Mesendoderm (in vitro differentiated cells): Measurements from ENCODE around the gene NR4A1.

ENCODE experiments used
- DNase-seq: peaks from one replicate; pipeline ENCODE4 v3.0.0; 2013
- H2AK5ac ChIP-seq: 2 replicates; pipeline ENCODE4 v1.6.1; 2013; ENCODE audit warnings: low read length, inconsistent platforms
- H2BK120ac ChIP-seq: 2 replicates; pipeline ENCODE4 v1.6.1; 2013; ENCODE audit warnings: low read depth, mild to moderate bottlenecking, low read length, moderate library complexity, mixed read lengths
- H2BK15ac ChIP-seq: replicated peaks from 2 replicates; pipeline ENCODE4 v1.6.1; 2013; ENCODE audit warnings: low read depth, mild to moderate bottlenecking, moderate library complexity
- H2BK5ac ChIP-seq: 2 replicates; pipeline ENCODE4 v1.6.1; 2013; ENCODE audit warnings: low read length, inconsistent platforms
- H3K18ac ChIP-seq: 2 replicates; pipeline ENCODE4 v1.6.1; 2013; ENCODE audit warnings: mild to moderate bottlenecking, low read length, mixed read lengths
- H3K23ac ChIP-seq: one replicate; pipeline ENCODE4 v1.6.1; 2013; ENCODE audit warnings: low read length
- H3K27ac ChIP-seq: 2 replicates; pipeline ENCODE4 v1.5.1; 2013; ENCODE audit warnings: low read depth, mild to moderate bottlenecking, inconsistent platforms, low read length, moderate library complexity
- H3K27me3 ChIP-seq: 2 replicates; pipeline ENCODE4 v1.6.1; 2013; ENCODE audit warnings: low read length, control low read depth, mild to moderate bottlenecking, inconsistent platforms; ENCODE audit not compliant: insufficient read depth, poor library complexity
- H3K36me3 ChIP-seq: 2 replicates; pipeline ENCODE4 v1.6.1; 2013; ENCODE audit warnings: low read length, inconsistent platforms; ENCODE audit not compliant: control insufficient read depth, insufficient read depth
- H3K4ac ChIP-seq: one replicate; pipeline ENCODE4 v1.6.1; 2013; ENCODE audit warnings: low read depth, mild to moderate bottlenecking, low read length, moderate library complexity
- H3K4me1 ChIP-seq: 2 replicates; pipeline ENCODE4 v1.6.1; 2013; ENCODE audit warnings: low read depth, low read length, inconsistent platforms; ENCODE audit not compliant: control insufficient read depth
- H3K4me2 ChIP-seq: 2 replicates; pipeline ENCODE4 v1.6.1; 2013; ENCODE audit warnings: low read length
- H3K4me3 ChIP-seq: 2 replicates; pipeline ENCODE4 v1.5.1; 2013; ENCODE audit warnings: mild to moderate bottlenecking, low read length
- H3K56ac ChIP-seq: one replicate; pipeline ENCODE4 v1.6.1; 2013; ENCODE audit warnings: low read length
- H3K79me1 ChIP-seq: 2 replicates; pipeline ENCODE4 v1.6.1; 2013; ENCODE audit warnings: low read length, inconsistent platforms
- H3K79me2 ChIP-seq: 2 replicates; pipeline ENCODE4 v1.6.1; 2013; ENCODE audit warnings: mild to moderate bottlenecking, low read length; ENCODE audit not compliant: control insufficient read depth, insufficient read depth
- H3K9ac ChIP-seq: 2 replicates; pipeline ENCODE4 v1.6.1; 2013; ENCODE audit warnings: low read length, inconsistent platforms
- H4K5ac ChIP-seq: one replicate; pipeline ENCODE4 v1.6.1; 2013; ENCODE audit warnings: low read length
- H4K8ac ChIP-seq: one replicate; pipeline ENCODE4 v1.6.1; 2013; ENCODE audit warnings: low read depth, mild to moderate bottlenecking, control low read depth, low read length, moderate library complexity
- WGBS: extraction: QIAGEN DNeasy Blood & Tissue Kit; methylation state at CpG from one replicate; pipeline ENCODE4 v1.1.7; 2013; ENCODE audit warnings: low lambda C conversion rate, missing lambda C conversion rate; ENCODE audit not compliant: insufficient coverage; ENCODE audit errors: extremely low coverage; 5-methylcytosine and 5-hydroxymethylcytosine counted together

The NR4A1 gene

GRCh38 chr12:52029685-52030084 lies 21.6 kb upstream of the NR4A1 start:
- Histone ChIP-seq H3K36me3 (no peaks in the 10 kb centered on the region), H3K18ac (no peak overlapping the region), H4K8ac (no peak overlapping the region), H3K4me3 (no peak overlapping the region), H3K4me2 (no peak overlapping the region), H3K79me2 (no peaks in the 10 kb centered on the region), H2BK5ac (no peak overlapping the region), H3K4me1 (peaks cover 5% of the 10 kb centered on the region), H3K9ac (no peak overlapping the region), H3K27ac (no peak overlapping the region), H3K56ac (no peak overlapping the region), H3K4ac (no peak overlapping the region), H3K27me3 (no peaks in the 10 kb centered on the region), H2AK5ac (no peak overlapping the region), H2BK15ac (no peak overlapping the region), H2BK120ac (no peak overlapping the region), H4K5ac (no peak overlapping the region), H3K79me1 (no peaks in the 10 kb centered on the region), H3K23ac (no peak overlapping the region)
- DNase-seq, result peak; percentile 97
- no CpG with 5 or more reads among the region's 4 CpGs for WGBS

DNA sequence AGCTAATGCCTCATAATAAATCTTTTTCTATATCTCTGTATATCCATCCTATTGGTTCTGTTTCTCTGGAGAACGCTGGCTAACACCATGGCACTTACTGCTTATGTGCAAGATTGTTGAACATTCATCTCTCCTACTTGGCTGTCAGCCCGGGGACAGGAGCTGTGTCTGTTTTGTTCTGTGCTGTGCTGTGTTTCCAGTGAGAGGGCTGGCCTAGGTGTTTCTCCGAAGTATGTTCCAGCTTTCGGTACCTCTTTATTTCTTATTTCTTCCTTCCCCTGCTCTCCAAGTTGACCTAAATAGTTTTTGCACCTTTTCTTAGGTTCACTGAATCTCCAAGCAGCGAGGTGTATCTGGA lies 18.8 kb upstream of the NR4A1 start:
- Histone ChIP-seq H3K56ac (no peak overlapping the region), H3K79me1 (no peaks in the 10 kb centered on the region), H3K36me3 (no peaks in the 10 kb centered on the region), H4K5ac (no peak overlapping the region), H3K27ac (no peak overlapping the region), H3K79me2 (no peaks in the 10 kb centered on the region), H3K4me3 (no peak overlapping the region), H2BK15ac (no peak overlapping the region), H3K27me3 (no peaks in the 10 kb centered on the region), H3K9ac (peak overlapping the region; percentile 19), H2BK5ac (no peak overlapping the region), H3K4me1 (peaks cover 3% of the 10 kb centered on the region), H4K8ac (no peak overlapping the region), H2BK120ac (no peak overlapping the region), H3K18ac (no peak overlapping the region), H3K23ac (no peak overlapping the region), H3K4me2 (peak overlapping the region; percentile 40), H3K4ac (no peak overlapping the region), H2AK5ac (no peak overlapping the region)
- no peak for DNase-seq
- no CpG with 5 or more reads among the region's 5 CpGs for WGBS

- peak; percentile 99 for DNase-seq
- Histone ChIP-seq H3K23ac (no peak overlapping the region), H3K18ac (peak overlapping the region; percentile 77), H4K8ac (peak overlapping the region; percentile 68), H3K56ac (peak overlapping the region; percentile 80), H3K36me3 (no peaks in the 10 kb centered on the region), H2BK15ac (no peak overlapping the region), H3K79me2 (no peaks in the 10 kb centered on the region), H3K79me1 (no peaks in the 10 kb centered on the region), H4K5ac (no peak overlapping the region), H2BK5ac (no peak overlapping the region), H3K4me1 (peaks cover 3% of the 10 kb centered on the region), H2BK120ac (no peak overlapping the region), H3K27ac (no peak overlapping the region), H2AK5ac (no peak overlapping the region), H3K27me3 (no peaks in the 10 kb centered on the region), H3K4me3 (no peak overlapping the region), H3K9ac (peak overlapping the region; percentile 73), H3K4ac (peak overlapping the region; percentile 88), H3K4me2 (peak overlapping the region; percentile 64)
- WGBS, result no CpG with 5 or more reads among the region's 48 CpGs
Observed at GRCh38 chr12:52032804-52033445, 18.3 kb upstream of the NR4A1 start.

- Histone ChIP-seq H4K5ac (no peak overlapping the region), H3K9ac (peak overlapping the region; percentile 73), H3K23ac (no peak overlapping the region), H3K4me1 (peaks cover 3% of the 10 kb centered on the region), H3K79me1 (no peaks in the 10 kb centered on the region), H2BK15ac (no peak overlapping the region), H3K4me3 (no peak overlapping the region), H3K56ac (peak overlapping the region; percentile 80), H3K27me3 (no peaks in the 10 kb centered on the region), H3K36me3 (no peaks in the 10 kb centered on the region), H4K8ac (peak overlapping the region; percentile 68), H3K4me2 (peak overlapping the region; percentile 64), H3K79me2 (no peaks in the 10 kb centered on the region), H3K18ac (peak overlapping the region; percentile 77), H2AK5ac (peak overlapping the region; percentile 82), H3K27ac (no peak overlapping the region), H2BK120ac (no peak overlapping the region), H2BK5ac (no peak overlapping the region), H3K4ac (peak overlapping the region; percentile 88)
- WGBS, result no CpG with 5 or more reads among the region's 13 CpGs
- DNase-seq, result no peak
Observed at GRCh38 chr12:52033446-52034140, 17.6 kb upstream of the NR4A1 start.

DNA sequence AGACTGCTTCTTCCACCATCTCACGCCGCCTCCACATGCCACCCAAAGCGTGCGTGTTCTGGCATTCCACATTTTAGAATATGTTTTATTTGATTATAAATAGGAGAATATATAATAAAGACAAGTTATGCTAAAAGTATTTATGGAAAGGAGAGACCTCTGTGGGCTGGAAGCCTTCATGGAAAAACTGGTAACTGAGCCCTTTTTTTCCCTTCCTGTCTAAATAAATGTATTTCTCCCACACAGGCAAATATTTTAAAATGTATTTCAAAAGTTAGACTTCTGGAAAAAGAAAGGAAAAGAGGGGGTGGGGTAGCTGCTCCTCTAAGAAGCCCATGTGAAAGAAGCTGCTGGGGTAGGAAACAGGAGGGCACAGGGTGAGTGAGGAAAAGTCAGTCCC lies 16.1 kb upstream of the NR4A1 start:
- Histone ChIP-seq H4K5ac (no peak overlapping the region), H3K4me3 (no peak overlapping the region), H3K18ac (no peak overlapping the region), H3K9ac (no peak overlapping the region), H3K4me2 (no peak overlapping the region), H4K8ac (no peak overlapping the region), H3K27me3 (no peaks in the 10 kb centered on the region), H3K4me1 (peaks cover 3% of the 10 kb centered on the region), H3K23ac (no peak overlapping the region), H3K79me2 (no peaks in the 10 kb centered on the region), H3K27ac (no peak overlapping the region), H3K79me1 (peaks cover 5% of the 10 kb centered on the region), H3K56ac (no peak overlapping the region), H2AK5ac (peak overlapping the region; percentile 69), H2BK5ac (no peak overlapping the region), H2BK120ac (no peak overlapping the region), H2BK15ac (no peak overlapping the region), H3K4ac (no peak overlapping the region), H3K36me3 (no peaks in the 10 kb centered on the region)
- WGBS, result no CpG with 5 or more reads among the region's 4 CpGs
- DNase-seq, result no peak
